Spleen (tissue), 11 donors: ENCODE results near the gene AK2. TPM values are rescaled to one million over a fixed set of nuclear protein-coding genes. Genes with fewer than 3 reads are reported as not detected.
A peak's percentile ranks its signal among the peaks of the same experiment; 100 is the strongest.

Experiments
- DNase-seq: peaks from one replicate; pipeline ENCODE4 v3.0.0-alpha.2; 2020
- H3K27ac ChIP-seq, 8 donors: fragments of 200-600 bp; sonication (generic) in 7 of 8; 1 replicate in 4 of 8; 2 replicates in 4 of 8; pipeline versions ENCODE4 v1.5.0 to v1.8.0; 2016 to 2021; ENCODE audit warnings: inconsistent platforms in 4 of 8, mild to moderate bottlenecking in 4 of 8, moderate library complexity in 1 of 8
- H3K27me3 ChIP-seq, 7 donors: fragments of 200-600 bp; sonication (generic) in 6 of 7; replicated peaks in 1 of 7; 1 replicate in 4 of 7; 2 replicates in 3 of 7; pipeline versions ENCODE4 v1.5.0 to v1.8.0; 2016 to 2021; ENCODE audit warnings: inconsistent platforms in 3 of 7, mild to moderate bottlenecking in 1 of 7
- H3K36me3 ChIP-seq, 6 donors: fragments of 200-600 bp; sonication (generic) in 5 of 6; 1 replicate in 4 of 6; 2 replicates in 2 of 6; pipeline versions ENCODE4 v1.5.0 to v1.8.0; 2016 to 2021; ENCODE audit warnings: inconsistent platforms in 2 of 6
- H3K4me1 ChIP-seq, 6 donors: fragments of 200-600 bp; sonication (generic) in 5 of 6; 1 replicate in 3 of 6; 2 replicates in 3 of 6; pipeline versions ENCODE4 v1.5.0 to v1.8.0; 2016 to 2021; ENCODE audit warnings: inconsistent platforms in 3 of 6
- H3K4me3 ChIP-seq, 8 donors: fragments of 200-600 bp; sonication (generic) in 7 of 8; 1 replicate in 4 of 8; 2 replicates in 4 of 8; pipeline versions ENCODE4 v1.5.0 to v1.8.0; 2016 to 2021; ENCODE audit warnings: inconsistent platforms in 4 of 8, mild to moderate bottlenecking in 4 of 8, moderate library complexity in 2 of 8
- H3K9me3 ChIP-seq, 8 donors: fragments of 200-600 bp; sonication (generic) in 7 of 8; 1 replicate in 4 of 8; 2 replicates in 4 of 8; pipeline versions ENCODE4 v1.5.0 to v1.8.0; 2016 to 2021; ENCODE audit warnings: inconsistent platforms in 4 of 8
- POLR2A ChIP-seq, 3 donors: fragments of 450-650 bp; IDR thresholded peaks; one replicate each; pipeline ENCODE4 v1.5.1; 2017; ENCODE audit warnings: antibody characterized with exemption in 3 of 3, mild to moderate bottlenecking in 1 of 3
- POLR2AphosphoS5 ChIP-seq, 3 donors: sonication (generic); formaldehyde crosslinking; IDR thresholded peaks; one replicate each; pipeline ENCODE4 v1.5.1; 2017; ENCODE audit warnings: antibody characterized with exemption in 3 of 3
- WGBS, 5 donors: extraction: QIAGEN DNeasy Blood & Tissue Kit in 3 of 5; methylation state at CpG; one replicate each; pipeline versions ENCODE4 v1.1.5 to v1.1.7; 2013 to 2018; 5-methylcytosine and 5-hydroxymethylcytosine counted together
- intact Hi-C: fragments of 100-400 bp; cut with DNase I; formaldehyde crosslinking; loops from one replicate; pipeline ENCODE4 v1.15.0; 2023; ENCODE audit warnings: low total_unique reads
- polyA plus RNA-seq, 3 donors: library from polyadenylated mRNA; stranded (reverse); fragments of 200-250 nt; gene quantifications; one replicate each; pipeline ENCODE4 v1.2.1, GENCODE V29; 2013
- total RNA-seq, 7 donors: library from RNA; depleted of rRNA in 3 of 7; stranded (reverse); fragments of >200 nt in 3 of 7; fragmentation: NEBNext Ultra II Directional in 4 of 7; extraction: Animal tissue kit (Norgen Biotek cat#: 25700) in 4 of 7; gene quantifications; one replicate each; pipeline versions ENCODE4 v1.1.0 to v1.2.1, GENCODE V29; 2016 to 2021
- TF ChIP-seq, protein P1 (sequence below), 11 experiments: fragments of 200-600 bp in 7 of 11; fragments of 450-650 bp in 4 of 11; sonication (generic) in 4 of 11; IDR thresholded peaks in 8 of 11; conservative IDR thresholded peaks in 3 of 11; 1 replicate in 7 of 11; 2 replicates in 4 of 11; pipeline versions ENCODE4 v1.4.0 to v1.8.0; 2016 to 2021; ENCODE audit warnings: antibody characterized with exemption in 11 of 11, inconsistent platforms in 4 of 11, mild to moderate bottlenecking in 1 of 11
- donor health status: healthy with polysubstance abuse.
- donor health status: DM: no; HTN: no; CAD: no; lungs with moderate emphysema.
- donor health status: DM: no; HTN: no; CAD: no.
- donor health status: Bipolar disorder and iron deficiency.
- donor health status: healthy.
- donor health status: DM: no; HTN: no; CAD: no.
- donor health status: DM: yes; HTN: yes; CAD: no.

Gene AK2
- total and polyA plus RNA-seq, 10 donors: 42.8 to 139 (median 92.3) TPM

DNA sequence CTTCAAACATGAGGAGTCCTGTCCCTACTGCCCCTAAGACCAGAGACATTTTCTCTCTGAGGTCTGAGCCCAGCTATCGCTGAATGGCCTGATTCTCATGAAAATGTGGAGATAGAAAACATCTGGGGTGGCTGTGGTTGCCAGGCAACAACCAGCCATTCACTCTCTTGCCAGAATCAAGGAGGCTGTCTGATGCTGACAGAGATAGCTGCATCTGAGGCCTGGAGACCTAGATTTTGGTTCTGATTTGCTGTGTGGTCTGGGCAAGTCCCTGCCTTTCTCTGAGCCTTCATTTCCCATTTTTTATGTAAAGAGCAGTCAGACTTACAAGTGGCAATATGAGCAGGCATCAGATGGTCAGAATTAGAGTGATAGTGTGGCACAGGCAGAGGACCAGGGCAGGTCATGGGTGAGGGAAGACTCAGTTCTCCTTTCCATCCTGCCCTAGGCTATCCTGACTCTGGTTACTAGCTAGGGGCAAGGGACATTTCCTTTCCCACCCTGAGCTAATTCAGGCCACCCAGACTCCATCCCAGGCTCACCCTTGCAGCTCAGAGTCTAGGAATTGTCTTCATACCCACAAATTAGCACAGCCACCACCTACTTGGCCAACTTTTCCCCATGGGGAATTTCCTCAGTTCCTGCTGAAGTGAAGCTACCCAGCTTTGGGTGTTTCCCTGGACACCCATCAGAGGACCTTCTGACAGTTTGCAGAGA lies 52.1 kb downstream of the AK2 start:
- WGBS, 5 donors: 56 to 89% (median 88%) methylated on average over 1 of the region's 1 CpG
- Histone ChIP-seq H3K4me3 (no peak overlapping the region), H3K36me3 (no peaks in the 10 kb centered on the region), H3K4me1 (peaks cover 22 to 74% (median 60%) of the 10 kb centered on the region in 6 donors), H3K9me3 (no peaks in the 10 kb centered on the region), H3K27me3 (no peaks in the 10 kb centered on the region), H3K27ac (peak overlapping the region in 5 of 8 donors; percentile 8 to 69 (median 45))
- TF ChIP-seq POLR2AphosphoS5 (IDR thresholded peaks at IDR 0.05) (no peak), POLR2A (IDR thresholded peaks at IDR 0.05) (no peak)
- TF ChIP-seq, protein P1, sequence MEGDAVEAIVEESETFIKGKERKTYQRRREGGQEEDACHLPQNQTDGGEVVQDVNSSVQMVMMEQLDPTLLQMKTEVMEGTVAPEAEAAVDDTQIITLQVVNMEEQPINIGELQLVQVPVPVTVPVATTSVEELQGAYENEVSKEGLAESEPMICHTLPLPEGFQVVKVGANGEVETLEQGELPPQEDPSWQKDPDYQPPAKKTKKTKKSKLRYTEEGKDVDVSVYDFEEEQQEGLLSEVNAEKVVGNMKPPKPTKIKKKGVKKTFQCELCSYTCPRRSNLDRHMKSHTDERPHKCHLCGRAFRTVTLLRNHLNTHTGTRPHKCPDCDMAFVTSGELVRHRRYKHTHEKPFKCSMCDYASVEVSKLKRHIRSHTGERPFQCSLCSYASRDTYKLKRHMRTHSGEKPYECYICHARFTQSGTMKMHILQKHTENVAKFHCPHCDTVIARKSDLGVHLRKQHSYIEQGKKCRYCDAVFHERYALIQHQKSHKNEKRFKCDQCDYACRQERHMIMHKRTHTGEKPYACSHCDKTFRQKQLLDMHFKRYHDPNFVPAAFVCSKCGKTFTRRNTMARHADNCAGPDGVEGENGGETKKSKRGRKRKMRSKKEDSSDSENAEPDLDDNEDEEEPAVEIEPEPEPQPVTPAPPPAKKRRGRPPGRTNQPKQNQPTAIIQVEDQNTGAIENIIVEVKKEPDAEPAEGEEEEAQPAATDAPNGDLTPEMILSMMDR (IDR thresholded peaks at IDR 0.05 in 8 of 11, conservative IDR thresholded peaks at IDR 0.05 in 3 of 11): no peak
- no peak for DNase-seq
- intact Hi-C loops: no loop called here

DNA sequence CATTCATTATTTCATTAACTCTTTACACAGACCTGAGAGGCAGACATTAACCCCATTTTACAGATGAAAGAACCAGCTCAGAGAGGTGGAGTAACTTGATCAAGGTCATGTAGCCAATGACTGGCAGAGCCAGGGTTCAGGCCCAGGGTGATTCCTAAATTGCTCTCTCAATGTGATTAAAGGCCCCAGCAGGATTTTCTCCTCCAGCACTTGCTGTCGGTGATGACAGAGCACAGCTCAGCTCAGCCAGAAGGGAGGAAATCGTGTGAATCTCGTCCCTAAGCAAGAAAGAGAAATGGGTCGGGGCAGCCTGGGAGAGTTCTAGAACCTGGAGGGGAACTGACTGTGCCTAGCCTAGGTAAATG lies 52.6 kb downstream of the AK2 start:
- no peak for TF ChIP-seq POLR2A (IDR thresholded peaks at IDR 0.05)
- TF ChIP-seq POLR2AphosphoS5 (IDR thresholded peaks at IDR 0.05): no peak
- TF ChIP-seq, protein P1 (IDR thresholded peaks at IDR 0.05 in 8 of 11, conservative IDR thresholded peaks at IDR 0.05 in 3 of 11): no peak
- H3K27me3 ChIP-seq: no peaks in the 10 kb centered on the region
- H3K4me3 ChIP-seq: no peak overlapping the region
- intact Hi-C loops: no loop called here
- no peaks in the 10 kb centered on the region for H3K36me3 ChIP-seq
- H3K9me3 ChIP-seq: no peaks in the 10 kb centered on the region
- peaks cover 19 to 68% (median 55%) of the 10 kb centered on the region in 6 donors for H3K4me1 ChIP-seq
- 61 to 79% (median 71%) methylated on average over 4 of the region's 4 CpGs for WGBS, 5 donors
- peak overlapping the region in 5 of 8 donors; percentile 8 to 69 (median 45) for H3K27ac ChIP-seq
- no peak for DNase-seq

DNA sequence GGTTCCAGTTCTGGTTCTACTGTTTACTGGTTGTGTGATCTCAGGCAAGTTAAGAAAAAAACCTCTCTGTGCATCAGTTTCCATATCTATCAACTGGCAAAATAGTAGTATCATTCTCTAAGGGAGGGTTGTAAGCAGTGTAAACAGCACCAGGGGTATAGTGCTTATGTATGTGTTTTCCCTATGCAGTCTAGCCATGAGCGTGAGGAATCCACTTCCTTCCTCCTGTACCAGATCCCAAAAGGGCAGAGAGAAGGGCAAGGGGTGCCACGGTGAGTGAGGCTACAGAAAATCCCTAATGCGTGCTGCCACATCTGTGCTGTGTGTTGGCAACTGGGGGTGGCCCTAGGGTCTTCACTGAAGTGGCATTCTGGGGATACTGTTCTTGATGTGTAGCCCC lies 53.7 kb downstream of the AK2 start:
- no peaks in the 10 kb centered on the region for H3K27me3 ChIP-seq
- no peak overlapping the region for H3K4me3 ChIP-seq
- H3K36me3 ChIP-seq: no peaks in the 10 kb centered on the region
- TF ChIP-seq POLR2A (IDR thresholded peaks at IDR 0.05) (no peak), POLR2AphosphoS5 (IDR thresholded peaks at IDR 0.05) (no peak)
- TF ChIP-seq, protein P1 (IDR thresholded peaks at IDR 0.05 in 8 of 11, conservative IDR thresholded peaks at IDR 0.05 in 3 of 11): no peak
- WGBS, 5 donors: 59 to 75% (median 68%) methylated on average over 3 of the region's 3 CpGs
- H3K27ac ChIP-seq: peak overlapping the region in 3 of 8 donors; percentile 92 to 94 (median 93)
- H3K9me3 ChIP-seq: no peaks in the 10 kb centered on the region
- peaks cover 10 to 58% (median 48%) of the 10 kb centered on the region in 6 donors for H3K4me1 ChIP-seq
- no peak for DNase-seq
- intact Hi-C loops: no loop called here

DNA sequence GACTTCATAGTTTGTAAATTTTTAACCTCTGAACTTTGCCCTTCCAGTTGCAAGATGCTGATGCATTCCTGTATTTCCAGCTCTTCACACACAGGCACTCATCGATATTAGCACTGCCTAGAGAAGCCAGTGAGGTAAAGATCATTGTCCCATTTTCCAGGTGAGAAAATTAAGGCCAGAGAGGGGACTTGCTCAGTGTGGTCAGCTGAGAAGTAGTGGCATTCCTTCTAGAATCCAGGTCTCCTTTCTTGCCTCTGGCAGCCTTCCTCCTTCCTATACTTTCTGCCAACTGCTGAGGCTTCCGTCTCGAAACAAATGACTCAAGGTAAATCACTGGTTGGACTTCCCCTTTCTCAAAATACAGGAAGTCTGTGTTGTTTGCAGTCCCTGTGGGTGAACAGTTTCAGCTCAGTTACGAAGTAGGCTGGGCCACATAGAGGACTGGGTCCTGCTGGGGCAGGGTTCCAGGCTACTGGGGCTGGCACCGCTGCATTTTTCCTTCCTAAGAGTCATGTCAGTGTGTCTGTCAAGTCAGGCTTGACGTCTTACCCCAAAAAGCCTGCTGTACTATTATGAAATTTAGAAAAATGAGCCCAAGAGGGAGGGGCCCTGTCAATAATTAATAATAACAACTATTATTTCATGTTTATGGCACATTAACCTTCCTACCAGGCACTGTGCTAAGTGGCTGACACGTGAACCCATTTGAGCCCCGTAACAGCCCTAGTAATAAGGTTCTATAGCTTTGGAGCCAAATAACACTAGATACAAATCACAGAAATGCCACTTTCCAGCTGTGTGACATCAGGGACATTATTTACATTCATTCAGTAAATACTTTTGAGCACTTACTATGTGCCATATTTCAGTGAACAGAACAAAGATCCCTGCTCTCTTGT lies 55.4 kb downstream of the AK2 start:
- Histone ChIP-seq H3K4me1 (peaks cover 10 to 56% (median 48%) of the 10 kb centered on the region in 6 donors), H3K9me3 (no peaks in the 10 kb centered on the region), H3K27me3 (no peaks in the 10 kb centered on the region), H3K36me3 (no peaks in the 10 kb centered on the region), H3K4me3 (peak overlapping the region in 2 of 8 donors; percentile 13 to 51), H3K27ac (peak overlapping the region; percentile 73 to 94 (median 92))
- TF ChIP-seq POLR2A (IDR thresholded peaks at IDR 0.05): no peak
- TF ChIP-seq POLR2AphosphoS5 (IDR thresholded peaks at IDR 0.05): peak in 2 of 3 donors; percentile 81 to 90
- TF ChIP-seq, protein P1 (IDR thresholded peaks at IDR 0.05 in 8 of 11, conservative IDR thresholded peaks at IDR 0.05 in 3 of 11): no peak
- 8 to 18% (median 13%) methylated on average over 8 of the region's 8 CpGs for WGBS, 5 donors
- peak; percentile 85 for DNase-seq
- intact Hi-C loops: no loop called here
